PC-3 (cell line): ENCODE results near the gene RABAC1. TPM values are rescaled to one million over a fixed set of nuclear protein-coding genes. Genes with fewer than 3 reads are reported as not detected.

Experiments used
- ATAC-seq: fragments of 200-7000 bp; cut with Tn5 transposase; 2 replicates; pipeline ENCODE4 v1.9.1; 2020; ENCODE audit warnings: mild to moderate bottlenecking, moderate library complexity
- BruUV-seq: library from RNA; stranded (reverse); fragments of 400-500 nt; replicated peaks from 2 replicates; lab custom pipeline; 2021; lab: Mats Ljungman, UMichigan
- CTCF ChIA-PET: fragments of 300-600 bp; sonication (Branson Sonifier 250); formaldehyde crosslinking; loops from one replicate; lab custom pipeline; 2022; ENCODE audit warnings: antibody characterized with exemption; lab: Charles Lee
- POLR2A ChIA-PET: fragments of 300-600 bp; sonication (Branson Sonifier 250); formaldehyde crosslinking; loops from one replicate; lab custom pipeline; 2022; ENCODE audit warnings: antibody characterized with exemption; ENCODE audit not compliant: unreplicated experiment; lab: Charles Lee
- DNase-seq: peaks from one replicate; pipeline ENCODE4 v3.0.0-alpha.2; 2015
- H2AFZ ChIP-seq: fragments of 300-600 bp; sonication (generic); 2 replicates; pipeline ENCODE4 v1.6.0; 2016; ENCODE audit warnings: antibody characterized with exemption, low read length
- H3F3A ChIP-seq: fragments of 300-600 bp; sonication (generic); one replicate; pipeline ENCODE4 v1.6.0; 2017; ENCODE audit warnings: antibody characterized with exemption, low read length, control low read depth, mild to moderate bottlenecking; ENCODE audit not compliant: unreplicated experiment
- H3K27ac ChIP-seq: fragments of 300-600 bp; sonication (generic); 2 replicates; pipeline ENCODE4 v1.5.1; 2016; ENCODE audit warnings: mild to moderate bottlenecking, low read length
- H3K27me3 ChIP-seq: fragments of 300-600 bp; sonication (generic); 2 replicates; pipeline ENCODE4 v1.6.1; 2016; ENCODE audit warnings: low read length, mixed read lengths
- H3K36me3 ChIP-seq: fragments of 300-600 bp; sonication (generic); 2 replicates; pipeline ENCODE4 v1.6.1; 2016; ENCODE audit warnings: low read depth, mixed run types, low read length, mixed read lengths
- H3K4me1 ChIP-seq: fragments of 300-600 bp; sonication (generic); 2 replicates; pipeline ENCODE4 v1.5.1; 2016; ENCODE audit warnings: low read length; ENCODE audit not compliant: insufficient read depth
- H3K4me2 ChIP-seq: fragments of 300-600 bp; sonication (generic); 2 replicates; pipeline ENCODE4 v1.6.0; 2016; ENCODE audit warnings: low read length
- H3K4me3 ChIP-seq: fragments of 300-600 bp; sonication (generic); 2 replicates; pipeline ENCODE4 v1.5.1; 2016; ENCODE audit warnings: mild to moderate bottlenecking, low read length, mixed read lengths
- H3K79me2 ChIP-seq: fragments of 300-600 bp; sonication (generic); 2 replicates; pipeline ENCODE4 v1.6.1; 2017; ENCODE audit warnings: low read length, mixed read lengths
- H3K9ac ChIP-seq: fragments of 300-600 bp; sonication (generic); 2 replicates; pipeline ENCODE4 v1.6.0; 2016; ENCODE audit warnings: mild to moderate bottlenecking, low read length
- H3K9me2 ChIP-seq: fragments of 300-600 bp; sonication (generic); replicated peaks from 2 replicates; pipeline ENCODE4 v1.6.1; 2016; ENCODE audit warnings: mixed run types, low read length, mixed read lengths
- H3K9me3 ChIP-seq: fragments of 300-600 bp; sonication (generic); 2 replicates; pipeline ENCODE4 v1.6.1; 2016; ENCODE audit warnings: low read length, mixed read lengths
- H4K20me1 ChIP-seq: fragments of 300-600 bp; sonication (generic); 2 replicates; pipeline ENCODE4 v1.6.1; 2016; ENCODE audit warnings: low read length, mixed read lengths
- EZH2 ChIP-seq: fragments of 300-600 bp; sonication (generic); IDR thresholded peaks from one replicate; pipeline ENCODE4 v1.6.1; 2017; ENCODE audit warnings: antibody characterized with exemption, mild to moderate bottlenecking, low read length; ENCODE audit not compliant: unreplicated experiment
- EZH2phosphoT487 ChIP-seq: fragments of 300-600 bp; sonication (generic); IDR thresholded peaks from 2 replicates; pipeline ENCODE4 v1.6.1; 2018; ENCODE audit warnings: mild to moderate bottlenecking, antibody characterized with exemption, low read length, borderline replicate concordance
- intact Hi-C: fragments of 100-400 bp; cut with micrococcal nuclease; formaldehyde crosslinking; loops from 2 replicates; pipeline ENCODE4 v1.9.0; 2023
- total RNA-seq: library from RNA; depleted of rRNA; stranded (reverse); fragments of >200 nt; gene quantifications from 2 replicates; pipeline ENCODE4 v1.2.3, GENCODE V29; 2014
- TF ChIP-seq, protein P1 (sequence below): fragments of 300-600 bp; sonication (generic); conservative IDR thresholded peaks from 2 replicates; pipeline ENCODE4 v1.5.1; 2017; ENCODE audit warnings: antibody characterized with exemption, low read depth, mild to moderate bottlenecking, low read length

Gene RABAC1
- total RNA-seq, 1 experiment from 2014 or later: 158 TPM

DNA sequence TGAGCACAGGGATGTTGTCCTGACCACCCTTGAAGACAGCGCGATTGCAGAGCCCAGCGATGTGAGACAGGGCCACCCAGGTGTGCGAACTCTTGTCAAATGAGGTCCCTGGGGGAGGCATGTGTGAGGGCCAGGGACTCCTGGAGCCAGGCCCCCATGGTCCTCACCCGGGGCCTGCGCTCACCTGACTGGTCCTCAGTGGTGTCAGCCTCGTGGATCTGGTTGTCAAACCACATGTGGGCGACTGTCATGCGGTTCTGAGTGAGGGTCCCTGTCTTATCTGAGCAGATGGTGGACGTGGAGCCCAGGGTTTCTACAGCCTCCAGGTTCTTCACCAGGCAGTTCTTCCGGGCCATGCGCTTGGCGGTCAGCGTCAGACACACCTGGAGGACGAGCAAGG is 22.6 kb upstream of the RABAC1 start:
- DNase-seq (no peak), ATAC-seq (no peak)
- H3K36me3 ChIP-seq: no peaks in the 10 kb centered on the region
- no peaks in the 10 kb centered on the region for H3F3A ChIP-seq
- H3K9me3 ChIP-seq: no peaks in the 10 kb centered on the region
- H3K9ac ChIP-seq: no peak overlapping the region
- H3K4me1 ChIP-seq: no peaks in the 10 kb centered on the region
- no peaks in the 10 kb centered on the region for H3K79me2 ChIP-seq
- no peak overlapping the region for H3K4me2 ChIP-seq
- no peak overlapping the region for H2AFZ ChIP-seq
- intact Hi-C loops: no loop called here
- BruUV-seq: no TSS peak
- no peaks in the 10 kb centered on the region for H4K20me1 ChIP-seq
- POLR2A ChIA-PET: no interaction called here
- H3K27me3 ChIP-seq: no peaks in the 10 kb centered on the region
- CTCF ChIA-PET: no interaction called here
- H3K4me3 ChIP-seq: no peak overlapping the region
- H3K9me2 ChIP-seq: no peaks in the 10 kb centered on the region
- H3K27ac ChIP-seq: no peak overlapping the region
- TF ChIP-seq EZH2 (no peak), EZH2phosphoT487 (no peak)
- TF ChIP-seq, protein P1, sequence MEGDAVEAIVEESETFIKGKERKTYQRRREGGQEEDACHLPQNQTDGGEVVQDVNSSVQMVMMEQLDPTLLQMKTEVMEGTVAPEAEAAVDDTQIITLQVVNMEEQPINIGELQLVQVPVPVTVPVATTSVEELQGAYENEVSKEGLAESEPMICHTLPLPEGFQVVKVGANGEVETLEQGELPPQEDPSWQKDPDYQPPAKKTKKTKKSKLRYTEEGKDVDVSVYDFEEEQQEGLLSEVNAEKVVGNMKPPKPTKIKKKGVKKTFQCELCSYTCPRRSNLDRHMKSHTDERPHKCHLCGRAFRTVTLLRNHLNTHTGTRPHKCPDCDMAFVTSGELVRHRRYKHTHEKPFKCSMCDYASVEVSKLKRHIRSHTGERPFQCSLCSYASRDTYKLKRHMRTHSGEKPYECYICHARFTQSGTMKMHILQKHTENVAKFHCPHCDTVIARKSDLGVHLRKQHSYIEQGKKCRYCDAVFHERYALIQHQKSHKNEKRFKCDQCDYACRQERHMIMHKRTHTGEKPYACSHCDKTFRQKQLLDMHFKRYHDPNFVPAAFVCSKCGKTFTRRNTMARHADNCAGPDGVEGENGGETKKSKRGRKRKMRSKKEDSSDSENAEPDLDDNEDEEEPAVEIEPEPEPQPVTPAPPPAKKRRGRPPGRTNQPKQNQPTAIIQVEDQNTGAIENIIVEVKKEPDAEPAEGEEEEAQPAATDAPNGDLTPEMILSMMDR: no peak

DNA sequence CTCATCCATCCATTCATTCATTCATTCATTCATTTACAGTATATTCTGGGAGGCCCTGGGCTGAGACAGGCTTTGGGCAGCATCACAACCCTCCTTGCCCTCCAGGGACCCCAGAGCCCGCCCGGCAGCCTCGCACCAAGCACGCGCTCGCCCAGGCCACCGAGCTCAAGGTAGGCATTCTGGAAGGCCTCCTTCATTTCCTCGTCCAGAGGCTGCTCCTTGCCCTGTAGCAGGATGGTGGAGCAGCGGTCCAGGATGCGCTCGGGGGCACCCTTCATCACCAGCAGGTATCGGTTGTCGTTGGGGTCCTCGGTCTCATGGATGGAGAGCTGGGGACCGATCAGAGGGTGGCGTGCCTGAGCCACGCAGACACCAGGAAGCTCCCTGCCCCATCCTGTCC is 19.3 kb upstream of the RABAC1 start:
- no peaks in the 10 kb centered on the region for H4K20me1 ChIP-seq
- BruUV-seq: no TSS peak
- TF ChIP-seq, protein P1: no peak
- TF ChIP-seq EZH2phosphoT487: no peak
- TF ChIP-seq EZH2: no peak
- H2AFZ ChIP-seq: no peak overlapping the region
- no peaks in the 10 kb centered on the region for H3K27me3 ChIP-seq
- no peak overlapping the region for H3K4me2 ChIP-seq
- ATAC-seq: no peak
- no peak for DNase-seq
- no peaks in the 10 kb centered on the region for H3K79me2 ChIP-seq
- no peaks in the 10 kb centered on the region for H3K9me2 ChIP-seq
- CTCF ChIA-PET: no interaction called here
- intact Hi-C loops: no loop called here
- no peaks in the 10 kb centered on the region for H3K9me3 ChIP-seq
- H3K9ac ChIP-seq: no peak overlapping the region
- H3F3A ChIP-seq: no peaks in the 10 kb centered on the region
- H3K27ac ChIP-seq: no peak overlapping the region
- H3K4me1 ChIP-seq: no peaks in the 10 kb centered on the region
- POLR2A ChIA-PET: no interaction called here
- no peaks in the 10 kb centered on the region for H3K36me3 ChIP-seq
- H3K4me3 ChIP-seq: no peak overlapping the region

DNA sequence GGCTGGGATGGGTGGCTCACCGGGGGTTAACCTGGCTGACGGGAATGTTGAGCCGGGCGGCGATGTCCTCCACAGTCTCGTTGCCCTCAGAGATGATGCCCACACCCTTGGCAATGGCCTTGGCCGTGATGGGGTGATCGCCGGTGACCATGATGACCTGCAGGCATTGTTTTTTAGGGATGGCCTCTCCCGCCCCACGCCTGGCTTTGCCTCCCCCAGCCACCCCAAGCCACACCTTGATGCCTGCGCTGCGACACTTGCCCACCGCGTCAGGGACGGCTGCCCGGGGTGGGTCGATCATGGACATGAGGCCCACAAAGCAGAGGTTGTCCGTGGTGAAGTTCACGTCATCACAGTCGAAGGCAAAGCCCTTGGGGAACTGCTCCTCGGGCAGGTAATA is 18.8 kb upstream of the RABAC1 start:
- Histone ChIP-seq H3K9me3 (no peaks in the 10 kb centered on the region), H3K4me2 (no peak overlapping the region), H2AFZ (no peak overlapping the region), H3K9me2 (no peaks in the 10 kb centered on the region), H3K79me2 (no peaks in the 10 kb centered on the region), H3K4me1 (no peaks in the 10 kb centered on the region), H3K4me3 (no peak overlapping the region), H3F3A (no peaks in the 10 kb centered on the region), H3K9ac (no peak overlapping the region), H4K20me1 (no peaks in the 10 kb centered on the region), H3K27me3 (no peaks in the 10 kb centered on the region), H3K27ac (no peak overlapping the region), H3K36me3 (no peaks in the 10 kb centered on the region)
- BruUV-seq: no TSS peak
- intact Hi-C loops: no loop called here
- DNase-seq (no peak), ATAC-seq (no peak)
- ChIA-PET CTCF (no interaction called here), POLR2A (no interaction called here)
- no peak for TF ChIP-seq EZH2phosphoT487
